Pancreas (tissue), 10 donors: ENCODE results near the gene RAB37. TPM values are rescaled to one million over a fixed set of nuclear protein-coding genes. Genes with fewer than 3 reads are reported as not detected.

Experiments used
- ATAC-seq, 4 donors: fragments of 200-7000 bp; cut with Tn5 transposase; one replicate each; pipeline versions ENCODE4 v1.8.0 to v1.9.1; 2020; ENCODE audit warnings: mild to moderate bottlenecking in 4 of 4, moderate library complexity in 4 of 4
- DNase-seq, 6 donors: peaks; one replicate each; pipeline ENCODE4 v3.0.0-alpha.2; 2020
- FAIRE-seq: peaks from 2 replicates; lab custom pipeline; 2012; peaks lifted over from hg19 to GRCh38; lab: Jason Lieb, UNC
- H3K27ac ChIP-seq, 4 donors: fragments of 200-600 bp; sonication (generic); 1 replicate in 3 of 4; 2 replicates in 1 of 4; pipeline versions ENCODE4 v1.5.0 to v1.8.0; 2020
- H3K27me3 ChIP-seq, 4 donors: fragments of 200-600 bp; one replicate each; pipeline ENCODE4 v1.8.0; 2021
- H3K36me3 ChIP-seq, 3 donors: fragments of 200-600 bp; sonication (generic) in 1 of 3; one replicate each; pipeline versions ENCODE4 v1.5.0 to v1.8.0; 2020 to 2021
- H3K4me1 ChIP-seq, 3 donors: fragments of 200-600 bp; one replicate each; pipeline ENCODE4 v1.8.0; 2021
- H3K4me3 ChIP-seq, 4 donors: fragments of 200-600 bp; sonication (generic) in 2 of 4; one replicate each; pipeline versions ENCODE4 v1.5.0 to v1.8.0; 2020 to 2021
- H3K9me3 ChIP-seq, 4 donors: fragments of 200-600 bp; one replicate each; pipeline ENCODE4 v1.8.0; 2021
- CTCF ChIP-seq, 4 donors: fragments of 200-600 bp; sonication (generic) in 3 of 4; IDR thresholded peaks; one replicate each; pipeline versions ENCODE4 v1.5.0 to v1.8.0; 2021; ENCODE audit warnings: antibody characterized with exemption in 4 of 4
- WGBS, 2 donors: extraction: QIAGEN DNeasy Blood & Tissue Kit; methylation state at CpG; one replicate each; pipeline ENCODE4 v1.1.7; 2013; 5-methylcytosine and 5-hydroxymethylcytosine counted together
- intact Hi-C, 3 donors: fragments of 100-400 bp; cut with DNase I; formaldehyde crosslinking; loops; one replicate each; pipeline versions ENCODE4 v1.11.1 to v1.14.2; 2022
- polyA plus RNA-seq, 2 donors: library from polyadenylated mRNA; stranded (reverse); fragments of 200-250 nt; gene quantifications; one replicate each; pipeline ENCODE4 v1.2.3, GENCODE V29; 2013
- total RNA-seq, 6 donors: library from RNA; stranded (reverse); fragmentation: NEBNext Ultra II Directional in 4 of 6; extraction: Animal tissue kit (Norgen Biotek cat#: 25700) in 4 of 6; gene quantifications; one replicate each; pipeline versions ENCODE4 v1.2.1 to v1.2.4, GENCODE V29; 2021 to 2023
- donor health status: healthy with polysubstance abuse.
- donor health status: DM: no; HTN: no; CAD: no; lungs with moderate emphysema.
- donor health status: DM: no; HTN: no; CAD: no.
- donor health status: control.
- donor health status: control.
- donor health status: Bipolar disorder and iron deficiency.
- donor health status: DM: yes; HTN: yes; CAD: no.
- donor health status: DM: no; HTN: no; CAD: no.
- donor health status: DM: no; HTN: no; CAD: no.
- donor health status: DM: yes; HTN: yes; CAD: no.

The RAB37 gene
- total and polyA plus RNA-seq, 8 donors, result 0.79 to 3.1 (median 1.3) TPM

DNA sequence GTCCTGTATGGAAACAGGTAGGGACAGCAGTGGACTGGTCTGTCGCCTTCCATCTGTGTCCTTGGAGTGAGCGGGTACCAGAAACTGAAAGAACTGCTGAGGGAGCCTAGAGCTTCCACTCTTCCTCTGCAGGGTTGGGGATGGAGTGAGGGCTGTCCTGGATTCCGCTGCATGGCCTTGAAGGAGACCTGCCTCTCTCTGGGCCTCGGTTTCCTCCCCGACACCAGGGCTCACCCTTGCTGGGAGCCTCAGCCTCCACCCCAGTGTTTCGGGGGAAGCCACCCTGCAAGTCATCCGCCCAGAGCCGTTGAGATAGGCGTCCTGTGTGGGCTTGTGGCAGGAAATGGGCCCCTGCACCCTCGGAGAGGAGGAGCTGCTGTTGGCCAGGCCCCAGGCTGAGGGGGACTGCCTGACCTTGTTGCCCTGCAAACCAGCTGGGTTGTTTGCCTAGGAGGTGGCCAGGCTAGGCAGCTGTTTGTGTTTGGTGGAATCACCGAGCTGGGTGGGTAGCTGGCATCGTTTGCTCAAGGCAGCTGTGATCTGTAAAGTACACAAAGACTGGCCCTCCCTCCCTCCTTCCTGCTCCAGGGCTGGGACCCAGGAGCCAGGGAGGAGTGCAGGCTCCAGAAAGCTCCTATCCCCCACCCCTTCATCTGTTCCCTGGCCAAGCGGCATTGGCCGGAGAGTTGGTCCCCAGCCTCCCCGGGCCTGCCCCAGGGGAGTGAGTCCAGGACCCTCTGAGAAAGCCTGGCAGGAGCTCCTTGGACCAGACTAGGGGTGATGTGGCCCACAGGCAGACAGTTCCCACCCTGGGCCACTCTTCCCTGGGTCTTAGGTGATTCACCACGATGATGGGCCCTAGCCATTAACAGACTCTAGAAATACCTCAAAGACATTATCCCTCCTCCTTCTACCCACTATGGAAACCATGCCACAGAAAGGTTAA, 1.3 kb downstream of the RAB37 start:
- ATAC-seq, result peak in 1 of 4 donors; percentile 17
- intact Hi-C loops, result loop anchor here in 1 of 3 donors (5.0 kb wide), 2 partner anchors 34 to 86 kb away; no protein-coding TSS in a partner anchor
- DNase-seq, result no peak
- 51 to 54% methylated on average over 16 of the region's 16 CpGs for WGBS, 2 donors
- Histone ChIP-seq H3K4me1 (peaks cover 0 to 10% (median 0%) of the 10 kb centered on the region in 3 donors), H3K4me3 (peak overlapping the region in 1 of 4 donors; percentile 41), H3K9me3 (no peaks in the 10 kb centered on the region), H3K27me3 (peaks cover 0 to 4% (median 0%) of the 10 kb centered on the region in 4 donors), H3K27ac (no peak overlapping the region), H3K36me3 (no peaks in the 10 kb centered on the region)
- FAIRE-seq, result no peak
- TF ChIP-seq CTCF (IDR thresholded peaks at IDR 0.05), result no peak

GRCh38 chr17:74739227-74739831, 2.3 kb downstream of the RAB37 start:
- Histone ChIP-seq H3K36me3 (no peaks in the 10 kb centered on the region), H3K27ac (no peak overlapping the region), H3K4me1 (peaks cover 0 to 10% (median 0%) of the 10 kb centered on the region in 3 donors), H3K27me3 (peaks cover 0 to 4% (median 0%) of the 10 kb centered on the region in 4 donors), H3K4me3 (no peak overlapping the region), H3K9me3 (no peaks in the 10 kb centered on the region)
- no peak for FAIRE-seq
- 70 to 83% methylated on average over 12 of the region's 12 CpGs for WGBS, 2 donors
- no peak for ATAC-seq
- no peak for DNase-seq
- intact Hi-C loops, result loop anchor here in 1 of 3 donors (5.0 kb wide), 2 partner anchors 33 to 87 kb away; no protein-coding TSS in a partner anchor
- TF ChIP-seq CTCF (IDR thresholded peaks at IDR 0.05), result no peak

- no peak for ATAC-seq
- DNase-seq, result no peak
- Histone ChIP-seq H3K9me3 (no peaks in the 10 kb centered on the region), H3K4me3 (no peak overlapping the region), H3K4me1 (peaks cover 0 to 15% (median 0%) of the 10 kb centered on the region in 3 donors), H3K36me3 (no peaks in the 10 kb centered on the region), H3K27ac (no peak overlapping the region), H3K27me3 (peaks cover 0 to 4% (median 0%) of the 10 kb centered on the region in 4 donors)
- no peak for TF ChIP-seq CTCF (IDR thresholded peaks at IDR 0.05)
- no peak for FAIRE-seq
- WGBS, 2 donors, result 66 to 81% methylated on average over 6 of the region's 6 CpGs
- intact Hi-C loops, result loop anchor here in 2 of 3 donors (5.0 to 10.0 kb wide), 2 partner anchors 125 to 127 kb away; no protein-coding TSS in a partner anchor
Observed at GRCh38 chr17:74740173-74740572, 3.1 kb downstream of the RAB37 start.

DNA sequence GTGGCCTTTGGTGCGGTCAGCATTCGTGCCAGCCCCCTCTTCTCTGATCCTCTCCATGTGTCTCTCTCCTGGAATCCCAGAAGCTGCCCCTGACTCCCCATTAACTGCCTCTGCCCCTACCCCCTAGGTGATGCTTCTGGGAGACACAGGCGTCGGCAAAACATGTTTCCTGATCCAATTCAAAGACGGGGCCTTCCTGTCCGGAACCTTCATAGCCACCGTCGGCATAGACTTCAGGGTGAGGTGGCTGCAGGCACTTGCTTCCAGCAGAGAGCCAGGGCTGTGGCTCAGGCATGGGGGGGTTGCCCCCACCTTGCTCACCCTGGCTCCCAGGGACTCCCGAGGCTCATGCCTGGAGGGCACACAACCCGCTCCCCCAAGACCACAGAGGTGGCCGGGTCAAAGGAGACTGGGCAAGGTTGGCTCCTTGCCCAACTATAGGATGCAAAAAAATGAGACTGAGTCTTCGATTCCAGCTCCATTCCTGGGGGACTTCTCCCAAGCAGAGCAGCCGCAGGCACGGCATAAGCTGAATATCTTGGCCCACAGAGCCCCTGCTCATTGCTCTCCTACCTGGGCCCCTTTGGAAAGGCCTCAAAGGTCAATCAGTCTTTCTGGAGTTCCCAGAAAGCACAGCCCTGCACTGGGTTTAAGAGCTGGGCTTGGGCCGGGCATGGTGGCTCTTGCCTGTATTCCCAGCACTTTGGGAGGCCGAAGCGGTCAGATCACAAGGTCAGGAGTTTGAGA, 3.8 kb downstream of the RAB37 start:
- intact Hi-C loops, result loop anchor here in 2 of 3 donors (5.0 to 10.0 kb wide), 2 partner anchors 124 to 126 kb away; no protein-coding TSS in a partner anchor
- H3K4me3 ChIP-seq, result no peak overlapping the region
- WGBS, 2 donors, result 61 to 71% methylated on average over 17 of the region's 17 CpGs
- DNase-seq (no peak), ATAC-seq (no peak), FAIRE-seq (no peak)
- peaks cover 0 to 4% (median 0%) of the 10 kb centered on the region in 4 donors for H3K27me3 ChIP-seq
- no peak overlapping the region for H3K27ac ChIP-seq
- no peaks in the 10 kb centered on the region for H3K36me3 ChIP-seq
- TF ChIP-seq CTCF (IDR thresholded peaks at IDR 0.05), result no peak
- H3K9me3 ChIP-seq, result no peaks in the 10 kb centered on the region
- peaks cover 0 to 15% (median 0%) of the 10 kb centered on the region in 3 donors for H3K4me1 ChIP-seq
